Left ventricle myocardium inferior (tissue), 1 donor: ENCODE measurements around the gene RAB11FIP4. TPM values are rescaled to one million over a fixed set of nuclear protein-coding genes. Genes with fewer than 3 reads are reported as not detected.

Experiments used
- DNase-seq: peaks from one replicate; pipeline ENCODE4 v3.0.0-alpha.2; 2020
- H3K27ac ChIP-seq: fragments of 200-600 bp; replicated peaks from 2 replicates; pipeline ENCODE4 v1.8.0; 2021
- H3K27me3 ChIP-seq: fragments of 200-600 bp; 2 replicates; pipeline ENCODE4 v1.8.0; 2021; ENCODE audit warnings: low read depth
- H3K36me3 ChIP-seq: fragments of 200-600 bp; 2 replicates; pipeline ENCODE4 v1.8.0; 2021
- H3K4me1 ChIP-seq: fragments of 200-600 bp; 2 replicates; pipeline ENCODE4 v1.8.0; 2021
- H3K4me3 ChIP-seq: fragments of 200-600 bp; 2 replicates; pipeline ENCODE4 v1.8.0; 2021; ENCODE audit warnings: mild to moderate bottlenecking, moderate library complexity
- H3K9me3 ChIP-seq: fragments of 200-600 bp; replicated peaks from 2 replicates; pipeline ENCODE4 v1.8.0; 2021
- CTCF ChIP-seq: fragments of 200-600 bp; IDR thresholded peaks from 2 replicates; pipeline ENCODE4 v1.8.0; 2021; ENCODE audit warnings: antibody characterized with exemption, mild to moderate bottlenecking, borderline replicate concordance
- intact Hi-C: fragments of 100-400 bp; cut with micrococcal nuclease; formaldehyde crosslinking; loops from one replicate; pipeline ENCODE4 v1.11.0; 2022
- total RNA-seq: library from RNA; stranded (reverse); fragmentation: NEBNext Ultra II Directional; extraction: Animal tissue kit (Norgen Biotek cat#: 25700); gene quantifications from one replicate; pipeline ENCODE4 v1.2.1, GENCODE V29; 2021
- donor health status: DM: no; HTN: yes; CAD: no; lungs with severe emphysema.

Gene RAB11FIP4
- total RNA-seq, 1 donor from 2014 or later: 8.3 TPM

- no peaks in the 10 kb centered on the region for H3K9me3 ChIP-seq
- H3K4me1 ChIP-seq: peaks cover 5% of the 10 kb centered on the region
- no peak overlapping the region for H3K27ac ChIP-seq
- no peak for DNase-seq
- H3K4me3 ChIP-seq: no peak overlapping the region
- peaks cover 62% of the 10 kb centered on the region for H3K27me3 ChIP-seq
- no peaks in the 10 kb centered on the region for H3K36me3 ChIP-seq
- TF ChIP-seq CTCF: no peak
- intact Hi-C loops: loop anchor here (10.0 kb wide), 2 partner anchors 92 to 412 kb away; no protein-coding TSS in a partner anchor
Measured at GRCh38 chr17:31433091-31433790, 41.8 kb downstream of the RAB11FIP4 start.

- DNase-seq: no peak
- Histone ChIP-seq H3K9me3 (no peaks in the 10 kb centered on the region), H3K27me3 (peaks cover 54% of the 10 kb centered on the region), H3K4me1 (peaks cover 2% of the 10 kb centered on the region), H3K36me3 (no peaks in the 10 kb centered on the region), H3K27ac (no peak overlapping the region), H3K4me3 (no peak overlapping the region)
- TF ChIP-seq CTCF: no peak
- intact Hi-C loops: loop anchor here (10.0 kb wide), 2 partner anchors 91 to 411 kb away; no protein-coding TSS in a partner anchor
Measured at GRCh38 chr17:31433811-31434726, 42.6 kb downstream of the RAB11FIP4 start.

- H3K4me3 ChIP-seq: no peak overlapping the region
- intact Hi-C loops: loop anchor here (10.0 kb wide), 2 partner anchors 90 to 410 kb away; no protein-coding TSS in a partner anchor
- peaks cover 47% of the 10 kb centered on the region for H3K27me3 ChIP-seq
- H3K36me3 ChIP-seq: no peaks in the 10 kb centered on the region
- H3K27ac ChIP-seq: no peak overlapping the region
- no peak for TF ChIP-seq CTCF
- no peaks in the 10 kb centered on the region for H3K9me3 ChIP-seq
- no peak for DNase-seq
- H3K4me1 ChIP-seq: peaks cover 2% of the 10 kb centered on the region
Measured at GRCh38 chr17:31434727-31435050, 43.2 kb downstream of the RAB11FIP4 start.

GRCh38 chr17:31435581-31435980 is 44.1 kb downstream of the RAB11FIP4 start:
- Histone ChIP-seq H3K36me3 (no peaks in the 10 kb centered on the region), H3K27me3 (peaks cover 38% of the 10 kb centered on the region), H3K4me1 (peaks cover 2% of the 10 kb centered on the region), H3K4me3 (no peak overlapping the region), H3K9me3 (no peaks in the 10 kb centered on the region), H3K27ac (no peak overlapping the region)
- TF ChIP-seq CTCF: no peak
- no peak for DNase-seq
- intact Hi-C loops: loop anchor here (10.0 kb wide), 2 partner anchors 89 to 409 kb away; no protein-coding TSS in a partner anchor

- no peak for DNase-seq
- no peak for TF ChIP-seq CTCF
- no peaks in the 10 kb centered on the region for H3K36me3 ChIP-seq
- no peak overlapping the region for H3K27ac ChIP-seq
- H3K9me3 ChIP-seq: no peaks in the 10 kb centered on the region
- intact Hi-C loops: loop anchor here (10.0 kb wide), 2 partner anchors 87 to 407 kb away; no protein-coding TSS in a partner anchor
- no peak overlapping the region for H3K4me3 ChIP-seq
- peaks cover 2% of the 10 kb centered on the region for H3K4me1 ChIP-seq
- peaks cover 16% of the 10 kb centered on the region for H3K27me3 ChIP-seq
Measured at GRCh38 chr17:31437720-31438400, 46.4 kb downstream of the RAB11FIP4 start.
